Left hindlimb (tissue), 1 donor: ENCODE measurements around the gene C10orf95.
A peak's percentile ranks its signal among the peaks of the same experiment; 100 is the strongest.
"Not testable (repeated sequence)": the region's sequence is repeated elsewhere in the genome, so short reads cannot be mapped to it uniquely, and the experiment has no call there.

ENCODE experiments used
- DNase-seq: peaks from one replicate; pipeline ENCODE4 v3.0.0-alpha.2; 2018

C10orf95 gene

GRCh38 chr10:102463983-102464382, 12.6 kb upstream of the C10orf95 start:
- no peak for DNase-seq

GRCh38 chr10:102462512-102463054, 11.2 kb upstream of the C10orf95 start:
- DNase-seq: no peak

GRCh38 chr10:102461187-102462054, 10.1 kb upstream of the C10orf95 start:
- peak; percentile 87 for DNase-seq

GRCh38 chr10:102460836-102461186, 9.5 kb upstream of the C10orf95 start:
- no peak for DNase-seq

GRCh38 chr10:102458656-102459055, 7.3 kb upstream of the C10orf95 start:
- DNase-seq: no peak

- DNase-seq: no peak
Measured at GRCh38 chr10:102457591-102458150, 6.3 kb upstream of the C10orf95 start.

GRCh38 chr10:102455893-102456471, 4.6 kb upstream of the C10orf95 start:
- no peak for DNase-seq

- not testable (repeated sequence) for DNase-seq
Measured at GRCh38 chr10:102454662-102455487, 3.5 kb upstream of the C10orf95 start.

- no peak for DNase-seq
Measured at GRCh38 chr10:102453502-102453901, 2.2 kb upstream of the C10orf95 start.

GRCh38 chr10:102452672-102453340, 1.5 kb upstream of the C10orf95 start:
- DNase-seq: no peak

- DNase-seq: peak; percentile 84
Measured at GRCh38 chr10:102450374-102451104, 804 bp downstream of the C10orf95 start.

GRCh38 chr10:102450124-102450373, 1.3 kb downstream of the C10orf95 start:
- no peak for DNase-seq

- no peak for DNase-seq
Measured at GRCh38 chr10:102449321-102450123, 1.8 kb downstream of the C10orf95 start.

GRCh38 chr10:102444851-102445250, 6.5 kb downstream of the C10orf95 start:
- no peak for DNase-seq

GRCh38 chr10:102438374-102438773, 13.0 kb downstream of the C10orf95 start:
- no peak for DNase-seq

- no peak for DNase-seq
Measured at GRCh38 chr10:102437515-102437914, 13.8 kb downstream of the C10orf95 start.

- no peak for DNase-seq
Measured at GRCh38 chr10:102436312-102436711, 15.0 kb downstream of the C10orf95 start.

- DNase-seq: peak; percentile 43
Measured at GRCh38 chr10:102435529-102436233, 15.7 kb downstream of the C10orf95 start.

- DNase-seq: no peak
Measured at GRCh38 chr10:102435133-102435497, 16.2 kb downstream of the C10orf95 start.

- DNase-seq: peak; percentile 43
Measured at GRCh38 chr10:102434394-102435132, 16.8 kb downstream of the C10orf95 start.
